Germinal center (tissue), 1 donor: ENCODE data around the gene RASA4B.

Source experiments
- DNase-seq: peaks from one replicate; pipeline ENCODE4 v3.0.0; 2012; ENCODE audit warnings: mixed read lengths, low spot score

Gene RASA4B

DNA sequence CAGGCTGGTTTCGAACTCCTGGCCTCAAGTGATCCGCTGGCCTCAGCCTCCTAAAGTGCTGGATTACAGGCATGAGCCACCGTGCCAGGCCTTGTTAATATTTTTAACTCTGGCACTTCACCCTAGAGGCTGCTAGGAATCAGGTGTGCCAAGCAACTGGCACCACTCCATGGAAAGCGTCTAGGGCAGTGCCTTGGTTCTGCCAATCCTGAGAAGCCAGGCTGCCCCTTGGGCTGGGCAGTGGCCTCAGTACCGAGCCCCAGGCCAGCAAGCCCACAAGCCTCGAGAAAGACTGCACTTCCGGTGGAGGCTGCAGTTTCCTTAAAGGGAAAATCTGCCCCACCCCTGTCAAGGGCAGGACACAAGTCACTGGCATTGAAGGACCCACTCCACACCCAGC is 64.3 kb downstream of the RASA4B start:
- no peak for DNase-seq

DNA sequence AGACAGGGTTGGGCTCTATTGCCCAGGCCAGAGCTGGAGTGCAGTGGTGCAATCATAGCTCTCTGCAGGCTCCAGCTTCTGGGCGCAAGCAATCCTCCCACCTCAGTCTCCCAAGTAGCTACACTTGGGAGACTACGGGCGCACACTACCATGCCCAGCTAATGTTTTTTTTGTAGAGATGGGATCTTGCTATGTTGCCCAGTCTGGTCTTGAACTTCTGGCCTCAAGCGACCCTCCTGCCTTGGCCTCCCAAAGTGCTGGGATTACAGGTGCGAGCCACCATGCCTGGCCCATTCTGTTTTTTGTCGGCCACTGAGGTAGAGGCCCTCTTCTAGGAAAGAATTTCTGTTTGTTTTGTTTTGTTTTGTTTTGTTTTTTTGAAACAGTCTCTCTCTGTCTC is 65.1 kb downstream of the RASA4B start:
- DNase-seq = no peak

GRCh38 chr7:102451371-102452054 is 66.1 kb downstream of the RASA4B start:
- DNase-seq = no peak

GRCh38 chr7:102450242-102450641 is 67.3 kb downstream of the RASA4B start:
- peak; percentile 64 for DNase-seq

DNA sequence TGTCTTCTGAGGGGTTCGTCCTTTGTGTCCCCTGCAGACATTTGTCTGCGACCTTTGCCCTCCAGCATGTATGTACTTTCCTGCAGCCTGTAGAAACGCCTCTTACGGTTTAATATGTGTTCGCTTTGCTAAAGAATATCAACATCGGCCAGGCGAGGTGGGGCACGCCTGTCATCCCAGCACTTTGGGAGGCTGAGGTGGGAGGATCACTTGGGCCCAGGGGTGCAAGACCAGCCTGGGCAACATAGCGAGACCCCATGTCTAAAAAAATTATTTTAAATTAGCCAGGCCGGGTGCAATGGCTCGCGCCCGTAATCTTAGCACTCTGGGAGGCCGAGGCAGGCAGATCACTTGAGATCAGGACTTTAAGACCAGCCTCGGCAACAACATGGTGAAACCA is 68.4 kb downstream of the RASA4B start:
- no peak for DNase-seq

DNA sequence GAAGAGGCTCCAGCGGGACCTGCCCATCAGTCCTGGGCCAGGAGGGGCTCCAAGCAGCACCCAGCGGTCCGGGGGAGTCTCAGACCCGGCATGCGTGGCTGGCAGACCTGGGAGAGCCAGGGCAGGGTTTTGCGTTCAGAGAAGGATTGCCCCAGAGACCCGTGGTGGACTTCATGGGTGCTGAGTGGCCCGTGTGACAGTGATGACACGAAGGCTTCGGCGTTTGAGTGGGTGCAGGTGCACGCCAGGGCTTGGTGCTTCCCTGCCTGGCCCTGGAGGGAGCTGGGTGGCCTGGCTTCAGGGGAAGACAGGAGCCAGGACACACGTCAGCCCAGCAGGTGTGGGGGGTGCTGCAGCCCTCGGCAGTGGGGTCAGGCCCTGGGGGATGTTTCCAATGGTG is 70.3 kb downstream of the RASA4B start:
- no peak for DNase-seq

DNA sequence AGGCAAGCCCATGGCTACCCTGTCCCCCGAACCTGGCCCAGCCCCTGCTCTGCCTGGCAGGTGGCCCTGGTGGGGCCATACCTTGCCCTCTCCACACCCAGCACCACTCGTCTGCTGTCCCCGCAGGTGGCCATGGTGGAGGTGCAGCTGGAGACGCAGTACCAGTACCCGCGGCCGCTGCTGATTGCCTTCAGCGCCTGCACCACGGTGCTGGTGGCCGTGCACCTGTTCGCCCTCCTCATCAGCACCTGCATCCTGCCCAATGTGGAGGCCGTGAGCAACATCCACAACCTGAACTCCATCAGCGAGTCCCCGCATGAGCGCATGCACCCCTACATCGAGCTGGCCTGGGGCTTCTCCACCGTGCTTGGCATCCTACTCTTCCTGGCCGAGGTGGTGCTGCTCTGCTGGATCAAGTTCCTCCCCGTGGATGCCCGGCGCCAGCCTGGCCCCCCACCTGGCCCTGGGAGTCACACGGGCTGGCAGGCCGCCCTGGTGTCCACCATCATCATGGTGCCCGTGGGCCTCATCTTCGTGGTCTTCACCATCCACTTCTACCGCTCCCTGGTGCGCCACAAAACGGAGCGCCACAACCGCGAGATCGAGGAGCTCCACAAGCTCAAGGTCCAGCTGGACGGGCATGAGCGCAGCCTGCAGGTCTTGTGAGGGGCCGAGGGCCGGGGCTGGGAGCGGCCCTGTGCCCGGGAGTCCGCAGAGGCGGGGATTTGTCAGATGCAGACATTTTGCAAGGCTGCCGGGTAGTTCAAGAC is 71.0 kb downstream of the RASA4B start:
- DNase-seq = no peak

DNA sequence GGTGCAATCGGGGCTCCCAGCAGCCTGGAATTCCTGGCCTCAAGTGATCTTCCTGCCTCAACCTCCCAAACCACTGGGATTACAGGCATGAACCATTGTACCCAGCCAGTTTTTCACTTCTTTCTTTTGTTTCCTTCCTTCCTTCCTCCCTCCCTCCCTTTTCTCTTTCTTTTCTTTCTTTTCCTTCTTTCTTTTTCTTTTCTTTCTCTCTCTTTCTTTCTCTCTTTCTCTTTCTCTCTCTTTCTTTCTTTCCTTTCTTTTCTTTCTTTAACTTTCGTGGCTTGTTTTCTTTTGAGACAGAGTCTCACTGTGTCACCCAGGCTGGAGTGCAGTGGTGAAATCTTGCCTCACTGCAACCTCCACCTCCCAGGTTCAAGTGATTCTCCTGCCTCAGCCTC is 71.9 kb downstream of the RASA4B start:
- DNase-seq = no peak

DNA sequence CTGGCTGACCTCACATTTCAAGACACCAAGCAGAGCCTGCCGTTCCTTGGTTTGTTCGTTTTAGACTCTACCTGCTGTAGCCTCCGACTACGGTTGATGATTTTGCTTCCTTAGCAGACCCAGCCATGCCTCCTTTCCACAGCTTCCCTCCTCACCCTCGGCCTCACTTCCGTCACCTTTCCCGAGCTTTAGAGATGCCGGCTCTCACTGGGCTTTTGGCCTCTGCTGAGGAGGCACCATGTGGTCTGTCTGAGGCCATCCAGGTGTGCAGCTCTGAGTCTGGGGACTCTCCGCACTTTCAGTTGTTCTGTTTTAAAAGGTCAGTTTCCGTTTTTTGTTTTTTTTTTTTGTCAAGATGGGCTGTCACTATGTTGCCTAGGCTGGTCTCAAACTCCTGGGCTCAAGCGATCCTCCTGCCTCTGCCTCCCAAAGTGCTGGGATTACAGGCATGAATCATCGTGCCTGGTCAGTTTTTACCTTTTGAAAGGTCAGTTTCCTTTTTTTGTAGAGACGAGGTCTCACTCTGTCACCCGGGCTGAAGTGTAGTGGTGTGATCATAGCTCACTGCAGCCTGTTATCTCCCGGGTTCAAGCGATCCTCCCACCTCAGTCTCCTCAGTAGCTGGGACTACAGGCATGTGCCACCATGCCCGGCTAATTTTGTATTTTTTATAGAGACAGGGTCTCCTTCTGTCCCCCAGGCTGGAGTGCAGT is 72.5 kb downstream of the RASA4B start:
- DNase-seq = peak; percentile 60

GRCh38 chr7:102439963-102440795 is 77.4 kb downstream of the RASA4B start:
- DNase-seq = no peak

DNA sequence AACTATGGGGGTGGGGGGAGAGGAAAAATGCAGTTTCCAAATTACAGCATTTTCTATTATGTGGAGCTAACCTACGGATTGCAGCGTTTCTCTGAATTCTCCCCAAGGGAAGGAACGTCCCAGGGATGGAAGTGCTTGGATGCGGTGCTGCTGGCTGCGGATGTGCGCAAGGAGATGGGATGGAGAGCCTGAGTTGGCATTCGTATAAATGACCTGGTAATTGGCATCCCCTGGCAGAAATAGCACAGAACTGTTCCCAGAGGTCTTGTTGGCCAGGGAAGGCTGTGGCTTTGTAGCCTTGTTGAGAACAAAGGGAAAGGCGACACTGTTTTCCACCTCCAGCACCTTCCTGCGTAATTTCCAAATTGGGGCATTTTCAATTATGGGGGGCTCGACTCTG is 81.5 kb downstream of the RASA4B start:
- DNase-seq = no peak

DNA sequence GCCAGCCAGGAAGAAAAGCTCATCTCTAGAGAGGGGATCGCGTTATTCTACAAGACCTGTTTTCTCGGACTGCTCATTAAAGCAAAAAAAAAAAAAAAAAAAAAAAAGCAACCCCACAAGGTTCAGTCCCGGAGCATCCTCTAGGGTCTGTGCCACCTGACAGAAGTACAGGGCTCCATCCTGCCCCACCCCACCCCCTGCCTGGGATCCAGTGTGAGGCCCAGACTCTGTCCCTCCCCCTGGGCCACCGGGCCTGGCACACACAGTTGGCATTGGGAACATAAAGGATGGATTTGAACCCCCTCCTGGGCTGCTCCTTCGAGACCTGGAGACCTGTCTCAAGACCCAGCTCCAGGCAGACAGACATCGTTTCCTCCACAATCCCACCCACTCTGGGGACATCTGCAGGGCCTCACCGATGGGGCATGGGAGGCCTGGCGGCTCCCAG is 83.5 kb downstream of the RASA4B start:
- DNase-seq = no peak

DNA sequence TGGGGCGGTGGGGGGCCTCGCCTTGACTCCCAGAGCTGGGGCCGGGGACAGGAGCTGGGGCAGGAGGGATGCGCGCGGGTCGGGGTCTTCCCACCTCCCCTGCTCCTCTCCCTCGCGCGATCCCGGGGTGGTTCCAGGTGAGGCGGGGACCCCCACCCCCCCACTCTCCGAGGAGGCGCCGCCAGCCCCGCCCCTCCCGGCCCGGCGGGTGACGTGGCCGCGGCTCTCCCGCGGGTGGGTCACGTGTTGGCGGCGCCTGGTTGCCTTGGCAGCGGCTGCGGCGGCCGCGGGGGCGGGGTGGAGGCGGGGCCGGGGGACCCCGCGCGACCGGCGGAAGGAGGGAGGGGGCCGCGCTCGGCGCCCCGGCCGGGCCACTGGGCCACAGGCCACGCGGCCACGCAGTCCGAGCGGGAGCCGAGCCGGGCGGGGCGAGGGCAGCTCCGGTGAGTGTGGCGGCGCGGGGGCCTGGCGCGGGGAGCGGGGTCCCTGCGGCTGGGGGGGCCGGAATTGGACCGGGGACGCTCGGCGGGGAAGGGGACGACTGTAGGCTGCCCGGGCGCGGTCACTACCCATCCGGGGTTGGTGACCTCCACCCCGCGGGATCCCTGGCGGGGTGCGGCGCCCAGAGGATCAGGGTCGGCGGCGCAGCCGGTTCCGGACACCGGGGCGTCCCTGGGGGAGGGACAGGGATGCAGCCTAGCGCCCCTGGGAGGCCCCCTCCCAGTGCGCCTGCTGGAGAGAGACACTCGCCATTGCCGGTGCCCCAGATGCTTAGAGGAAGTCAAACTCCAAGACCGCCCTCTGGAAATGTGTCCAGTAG is 84.1 kb downstream of the RASA4B start, which contains the start of gene ORAI2:
ORAI2 (plus strand) TSS at position 357 of the 820 bp plus-strand sequence. CDS start 5,382 bp downstream, outside the sequence.
- peak; percentile 88 for DNase-seq
